ENCODE measurements around the gene BRF1. TPM values are rescaled to one million over a fixed set of nuclear protein-coding genes. Genes with fewer than 3 reads are reported as not detected.

Gene BRF1
- total and polyA plus RNA-seq, 2 of the 8 experiments (the other 6 are each of a cell fraction or from before 2014, with no cell fraction given) = 7.7 to 18.3 TPM

DNA sequence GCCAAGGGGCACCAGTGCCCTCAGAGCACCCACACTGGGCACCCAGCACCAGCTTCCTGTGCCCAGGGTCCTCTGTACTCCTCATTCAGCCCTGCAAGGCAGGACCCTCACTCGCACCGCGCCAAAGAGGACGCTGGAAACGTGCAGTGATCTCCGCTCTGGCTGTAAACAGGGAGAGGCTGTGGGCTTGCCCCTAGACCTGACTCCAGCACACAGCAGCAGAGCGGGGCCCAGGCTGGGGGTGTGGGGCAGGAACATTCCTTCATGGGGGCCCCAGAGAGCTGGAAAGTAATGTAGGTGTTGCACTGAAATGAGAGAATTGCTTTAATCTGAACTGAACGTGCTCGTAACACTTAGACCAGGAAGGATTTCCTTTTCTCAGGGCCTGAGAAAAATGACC lies 5.0 kb upstream of the BRF1 start:
- no peak overlapping the region for H3K4ac ChIP-seq (replicated peaks; ENCODE audit: insufficient read length, low read depth, low read length)
- H3K14ac ChIP-seq (ENCODE audit: insufficient read length) = no peak overlapping the region
- H2AFZ ChIP-seq (ENCODE audit: low read length) = no peak overlapping the region
- H3K36me3 ChIP-seq (ENCODE audit: control insufficient read depth in 2 of 4, insufficient read depth in 4 of 4, low read length in 3 of 4) = no peaks in the 10 kb centered on the region
- DNase-seq (ENCODE audit: low read depth in 1 of 2, low spot score in 2 of 2) = no peak
- H4K91ac ChIP-seq (replicated peaks; ENCODE audit: insufficient read length, low read length) = no peak overlapping the region
- H3K27ac ChIP-seq (ENCODE audit: low read depth, low read length) = no peak overlapping the region
- H3K4me3 ChIP-seq (ENCODE audit: extremely low read depth in 1 of 4, insufficient read depth in 2 of 4, low read depth in 3 of 4, low read length in 4 of 4) = no peak overlapping the region
- H2BK12ac ChIP-seq (ENCODE audit: low read depth, low read length) = no peak overlapping the region
- no peak overlapping the region for H4K5ac ChIP-seq (ENCODE audit: insufficient read length, low read depth, low read length)
- ChIA-PET CTCF (ENCODE audit: partially characterized antibody) (interaction anchor here (0.7 to 1.6 kb wide), 4 partner anchors 9 to 159 kb away, joined by 3 to 5 read pairs (median 4); no protein-coding TSS in a partner anchor), POLR2A (ENCODE audit: partially characterized antibody) (interaction anchor here (0.7 to 0.8 kb wide), 2 partner anchors 9 to 1821 kb away, joined by 4 read pairs; partner anchors contain the start of gene PACS2)
- no peak overlapping the region for H3K56ac ChIP-seq (replicated peaks; ENCODE audit: insufficient read length, low read depth, low read length)
- no peaks in the 10 kb centered on the region for H3K9me3 ChIP-seq (ENCODE audit: insufficient read depth in 2 of 2, low read depth in 1 of 2, low read length in 1 of 2)
- no peak overlapping the region for H3K23ac ChIP-seq (ENCODE audit: insufficient read length)
- H3K18ac ChIP-seq (ENCODE audit: extremely low read depth, low read length) = no peak overlapping the region
- FAIRE-seq = no peak
- TF ChIP-seq SRF (IDR thresholded peaks at IDR 0.05; ENCODE audit: low read depth, low read length) = no peak
- no peak for TF ChIP-seq MAX (IDR thresholded peaks at IDR 0.05)
- no peak for TF ChIP-seq SP2 (IDR thresholded peaks at IDR 0.05; ENCODE audit: low read length)
- TF ChIP-seq, protein P1, sequence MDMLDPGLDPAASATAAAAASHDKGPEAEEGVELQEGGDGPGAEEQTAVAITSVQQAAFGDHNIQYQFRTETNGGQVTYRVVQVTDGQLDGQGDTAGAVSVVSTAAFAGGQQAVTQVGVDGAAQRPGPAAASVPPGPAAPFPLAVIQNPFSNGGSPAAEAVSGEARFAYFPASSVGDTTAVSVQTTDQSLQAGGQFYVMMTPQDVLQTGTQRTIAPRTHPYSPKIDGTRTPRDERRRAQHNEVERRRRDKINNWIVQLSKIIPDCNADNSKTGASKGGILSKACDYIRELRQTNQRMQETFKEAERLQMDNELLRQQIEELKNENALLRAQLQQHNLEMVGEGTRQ (IDR thresholded peaks at IDR 0.05; ENCODE audit: low read length) = no peak
- no peak for TF ChIP-seq FOSL1 (IDR thresholded peaks at IDR 0.05; ENCODE audit: insufficient read depth, low read depth, low read length)
- H4K20me1 ChIP-seq (replicated peaks in 1 of 2; ENCODE audit: control insufficient read depth in 1 of 2, insufficient read depth in 2 of 2, low read length in 2 of 2) = peaks cover 0 to 4% of the 10 kb centered on the region in 2 experiments
- H3K4me2 ChIP-seq (ENCODE audit: insufficient read depth in 1 of 2, low read depth in 2 of 2, low read length in 2 of 2) = no peak overlapping the region; a peak in 1 of 4 replicates
- no peak overlapping the region for H2BK20ac ChIP-seq (ENCODE audit: low read length)
- peaks cover 4% of the 10 kb centered on the region; the same call in 1 of the 2 replicates for H3K23me2 ChIP-seq (ENCODE audit: low read depth, low read length)
- no peaks in the 10 kb centered on the region for H3K79me2 ChIP-seq (ENCODE audit: control insufficient read depth in 1 of 2, insufficient read depth in 2 of 2, low read length in 2 of 2)
- H2AK5ac ChIP-seq (ENCODE audit: low read depth, low read length) = 0 out of 2 replicates have a peak overlapping the region, but pooled peaks have one; percentile 70
- WGBS, 2 experiments (ENCODE audit: extremely low coverage in 1 of 2, insufficient coverage in 1 of 2, insufficient read length in 1 of 2, insufficient replicate concordance in 2 of 2, low coverage in 1 of 2, low lambda C conversion rate in 2 of 2, missing lambda C conversion rate in 1 of 2) = 87% methylated on average over 9 of the region's 9 CpGs; no CpG with 5 or more reads in 1 of the 2 experiments
- no peak overlapping the region for H3K9ac ChIP-seq (replicated peaks in 1 of 4; ENCODE audit: extremely low read depth in 1 of 4, low read depth in 3 of 4, low read length in 3 of 4)
- H2BK15ac ChIP-seq (ENCODE audit: low read length) = no peak overlapping the region
- H3K79me1 ChIP-seq (ENCODE audit: low read depth, low read length) = no peaks in the 10 kb centered on the region
- H3K27me3 ChIP-seq (replicated peaks in 1 of 4; ENCODE audit: control insufficient read depth in 3 of 4, extremely low read depth in 1 of 4, insufficient read depth in 3 of 4, low read length in 3 of 4) = no peaks in the 10 kb centered on the region
- H3K4me1 ChIP-seq (replicated peaks in 1 of 4; ENCODE audit: control insufficient read depth in 3 of 4, insufficient read depth in 4 of 4, low read length in 3 of 4) = peaks cover 2 to 11% (median 9%) of the 10 kb centered on the region in 4 experiments
- no peak overlapping the region for H4K8ac ChIP-seq (ENCODE audit: extremely low read depth, insufficient read depth, low read length)
- no peak overlapping the region for H2BK5ac ChIP-seq (ENCODE audit: low read depth, low read length)
- no peak overlapping the region for H2BK120ac ChIP-seq (replicated peaks; ENCODE audit: low read depth, low read length)
